SK-N-SH (cell line): ENCODE results near the gene SLC6A8. TPM values are rescaled to one million over a fixed set of nuclear protein-coding genes. Genes with fewer than 3 reads are reported as not detected.
A peak's percentile ranks its signal among the peaks of the same experiment; 100 is the strongest.

Experiments used
- CTCF ChIA-PET: fragments of 300-600, 350-600 bp; formaldehyde crosslinking; extraction: SDS; loops from one replicate; lab custom pipeline; 2021; lab: Yijun Ruan, JAX
- POLR2A ChIA-PET: fragments of 350-600 bp; sonication (Branson Sonifier 250); formaldehyde crosslinking; extraction: SDS; loops from one replicate; lab custom pipeline; 2020; ENCODE audit warnings: antibody characterized with exemption, inconsistent platforms; lab: Yijun Ruan, JAX
- DNase-seq: peaks from one replicate; pipeline ENCODE4 v3.0.0; 2012
- H2AFZ ChIP-seq: fragments of 200-600 bp; sonication (generic); 2 replicates; pipeline ENCODE4 v1.8.1; 2016; ENCODE audit warnings: antibody characterized with exemption, mild to moderate bottlenecking, low read depth
- H3F3A ChIP-seq: fragments of 200-600 bp; sonication (generic); replicated peaks from 2 replicates; pipeline ENCODE3; 2016; ENCODE audit warnings: antibody characterized with exemption, mild to moderate bottlenecking; ENCODE audit not compliant: insufficient read depth
- H3K27ac ChIP-seq, 2 experiments: fragments of 200-500 bp in 1 of 2; fragments of 200-600 bp in 1 of 2; sonication (Bioruptor generic) in 1 of 2; sonication (generic), shearing (Covaris generic) in 1 of 2; 2 replicates each; pipeline versions ENCODE4 v1.5.1 to v1.6.1; 2014 to 2016; ENCODE audit warnings: low read depth in 2 of 2, inconsistent platforms in 1 of 2, low read length in 1 of 2, mild to moderate bottlenecking in 1 of 2, mixed read lengths in 1 of 2
- H3K27me3 ChIP-seq: fragments of 200-600 bp; sonication (generic), shearing (Covaris generic); 2 replicates; pipeline ENCODE4 v1.6.1; 2016; ENCODE audit warnings: mixed run types; ENCODE audit not compliant: insufficient read depth
- H3K36me3 ChIP-seq, 2 experiments: fragments of 200-500 bp in 1 of 2; fragments of 200-600 bp in 1 of 2; sonication (Bioruptor generic) in 1 of 2; sonication (generic) in 1 of 2; replicated peaks in 1 of 2; 2 replicates each; pipeline versions ENCODE3 to v1.5.1; 2014 to 2016; ENCODE audit warnings: low read length in 1 of 2, mild to moderate bottlenecking in 1 of 2; ENCODE audit not compliant: insufficient read depth in 2 of 2, control insufficient read depth in 1 of 2
- H3K4me1 ChIP-seq, 2 experiments: fragments of 200-500 bp in 1 of 2; fragments of 200-600 bp in 1 of 2; sonication (Bioruptor generic) in 1 of 2; sonication (generic), shearing (Covaris generic) in 1 of 2; 2 replicates each; pipeline versions ENCODE4 v1.5.1 to v1.6.1; 2014 to 2016; ENCODE audit warnings: low read depth in 1 of 2, low read length in 1 of 2, mixed run types in 1 of 2; ENCODE audit not compliant: insufficient read depth in 2 of 2, control insufficient read depth in 1 of 2
- H3K4me2 ChIP-seq: fragments of 200-600 bp; sonication (generic), shearing (Covaris generic); 2 replicates; pipeline ENCODE4 v1.6.1; 2017; ENCODE audit warnings: mixed run types
- H3K4me3 ChIP-seq, 2 experiments: fragments of 200-500 bp in 1 of 2; fragments of 200-600 bp in 1 of 2; sonication (Bioruptor generic) in 1 of 2; sonication (generic), shearing (Covaris generic) in 1 of 2; 2 replicates each; pipeline versions ENCODE4 v1.5.1 to v1.8.1; 2014 to 2016; ENCODE audit warnings: low read depth in 2 of 2, inconsistent platforms in 1 of 2, low read length in 1 of 2, mild to moderate bottlenecking in 1 of 2, mixed read lengths in 1 of 2, moderate library complexity in 1 of 2
- H3K79me2 ChIP-seq: fragments of 200-600 bp; sonication (generic); 2 replicates; pipeline ENCODE4 v1.8.1; 2017; ENCODE audit warnings: mild to moderate bottlenecking; ENCODE audit not compliant: insufficient read depth
- H3K9ac ChIP-seq: fragments of 200-600 bp; sonication (generic); 2 replicates; pipeline ENCODE4 v1.6.1; 2017; ENCODE audit warnings: mixed run types
- H3K9me2 ChIP-seq: fragments of 200-600 bp; sonication (generic); 2 replicates; pipeline ENCODE4 v1.6.1; 2017; ENCODE audit warnings: mixed run types
- H3K9me3 ChIP-seq: fragments of 200-600 bp; sonication (generic); 2 replicates; pipeline ENCODE4 v1.6.1; 2017; ENCODE audit warnings: mixed run types, mild to moderate bottlenecking, moderate library complexity
- H4K20me1 ChIP-seq: fragments of 200-600 bp; sonication (generic); 2 replicates; pipeline ENCODE4 v1.6.1; 2017; ENCODE audit warnings: mild to moderate bottlenecking, mixed run types; ENCODE audit not compliant: insufficient read depth
- CHD2 ChIP-seq: fragments of 150-350 bp; IDR thresholded peaks from 2 replicates; pipeline ENCODE4 v1.6.1; 2018; ENCODE audit warnings: low read length; ENCODE audit not compliant: partially characterized antibody
- JUND ChIP-seq: IDR thresholded peaks from 2 replicates; pipeline ENCODE4 v1.4.0; 2012
- MEF2A ChIP-seq: IDR thresholded peaks from 2 replicates; pipeline ENCODE4 v1.4.0; 2012; ENCODE audit warnings: low read depth, borderline replicate concordance
- MXI1 ChIP-seq: IDR thresholded peaks from 2 replicates; pipeline ENCODE4 v1.6.1; 2012; ENCODE audit warnings: mild to moderate bottlenecking, low read depth, low read length, improper control_type of control experiment
- NFIC ChIP-seq: IDR thresholded peaks from 2 replicates; pipeline ENCODE4 v1.4.0; 2012; ENCODE audit warnings: borderline replicate concordance
- POLR2AphosphoS5 ChIP-seq: IDR thresholded peaks from 2 replicates; pipeline ENCODE4 v1.6.1; 2012; ENCODE audit warnings: low read depth, low read length
- RCOR1 ChIP-seq: fragments of 150-350 bp; IDR thresholded peaks from 2 replicates; pipeline ENCODE4 v1.6.1; 2017; ENCODE audit warnings: antibody characterized with exemption, low read length
- TCF12 ChIP-seq: IDR thresholded peaks from 2 replicates; pipeline ENCODE4 v1.4.0; 2012
- WGBS: methylation state at CpG from one replicate; pipeline ENCODE4 v1.1.6; 2017; ENCODE audit warnings: low lambda C conversion rate; 5-methylcytosine and 5-hydroxymethylcytosine counted together
- polyA plus RNA-seq, 3 experiments: library from polyadenylated mRNA; depleted of rRNA; stranded (reverse); fragments of >200 nt; gene quantifications; 2 replicates each; pipeline ENCODE4 v1.2.3, GENCODE V29; 2012

SLC6A8 gene
- polyA plus RNA-seq, 1 of the 3 experiments (the other 2 are of a cell fraction), result 30.8 TPM

DNA sequence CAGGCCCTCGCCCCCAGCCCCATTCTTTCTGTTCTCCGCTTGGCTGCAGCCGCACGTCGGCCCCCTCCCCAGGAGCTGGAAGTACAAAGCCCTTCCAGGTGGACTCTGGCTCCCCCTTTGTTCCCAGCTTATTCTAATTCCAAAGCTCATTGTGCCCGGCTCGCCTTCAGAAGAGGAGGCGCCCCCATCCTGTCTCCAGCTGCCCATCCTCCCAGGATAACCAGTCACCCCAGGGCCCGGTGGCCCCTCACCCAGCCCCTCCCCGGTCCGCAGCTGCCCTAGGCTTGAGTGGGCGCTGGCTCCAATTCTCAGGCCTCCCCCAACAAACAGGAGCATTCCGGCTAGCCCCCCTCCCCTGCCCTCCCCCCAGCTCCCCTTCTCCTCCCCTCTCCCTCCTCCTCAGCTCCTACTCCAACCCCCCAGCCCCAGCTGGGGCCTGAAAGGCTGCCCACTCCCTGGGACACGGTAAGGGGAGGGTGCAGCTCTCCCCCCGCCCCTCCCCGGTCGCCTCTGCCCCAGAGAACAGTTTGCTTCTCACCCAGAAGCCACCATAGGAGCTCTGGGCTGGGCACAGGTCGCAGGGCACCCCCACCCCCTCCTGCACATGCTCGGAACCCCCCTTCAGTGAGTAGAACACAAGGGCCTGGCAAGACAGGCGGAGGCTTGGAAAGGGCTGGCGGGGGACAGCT, 3.1 kb upstream of the SLC6A8 start:
- H3K9me2 ChIP-seq, result no peaks in the 10 kb centered on the region
- H4K20me1 ChIP-seq, result peaks cover 2% of the 10 kb centered on the region; the same call in 1 of the 2 replicates
- DNase-seq, result no peak
- H3K9ac ChIP-seq, result no peak overlapping the region
- ChIA-PET CTCF (interaction anchor here (0.5 to 4.5 kb wide), 10 partner anchors 17 to 238 kb away, joined by 3 to 33 read pairs (median 4); no protein-coding TSS in a partner anchor), POLR2A (interaction anchor here (0.7 to 1.6 kb wide), 3 partner anchors 11 to 130 kb away, joined by 3 to 4 read pairs (median 3); no protein-coding TSS in a partner anchor)
- no peak overlapping the region for H3K4me3 ChIP-seq
- no peak for TF ChIP-seq NFIC
- TF ChIP-seq MEF2A, result no peak
- TF ChIP-seq CHD2, result no peak
- no peak for TF ChIP-seq JUND
- no peak for TF ChIP-seq MXI1
- TF ChIP-seq TCF12, result no peak
- no peaks in the 10 kb centered on the region for H3F3A ChIP-seq
- H3K9me3 ChIP-seq, result no peaks in the 10 kb centered on the region
- no peak overlapping the region for H3K4me2 ChIP-seq
- peaks cover 7% of the 10 kb centered on the region; the same call in 1 of the 2 replicates for H3K27me3 ChIP-seq
- peak overlapping the region in 1 of 2 experiments; percentile 43; a peak in 1 of 4 replicates for H3K27ac ChIP-seq
- H3K4me1 ChIP-seq, result peaks cover 0 to 19% of the 10 kb centered on the region in 2 experiments; a peak in 1 of 4 replicates
- 50% methylated on average over 12 of the region's 21 CpGs for WGBS
- no peaks in the 10 kb centered on the region for H3K36me3 ChIP-seq
- peaks cover 3% of the 10 kb centered on the region; the same call in 1 of the 2 replicates for H3K79me2 ChIP-seq
- no peak overlapping the region for H2AFZ ChIP-seq

DNA sequence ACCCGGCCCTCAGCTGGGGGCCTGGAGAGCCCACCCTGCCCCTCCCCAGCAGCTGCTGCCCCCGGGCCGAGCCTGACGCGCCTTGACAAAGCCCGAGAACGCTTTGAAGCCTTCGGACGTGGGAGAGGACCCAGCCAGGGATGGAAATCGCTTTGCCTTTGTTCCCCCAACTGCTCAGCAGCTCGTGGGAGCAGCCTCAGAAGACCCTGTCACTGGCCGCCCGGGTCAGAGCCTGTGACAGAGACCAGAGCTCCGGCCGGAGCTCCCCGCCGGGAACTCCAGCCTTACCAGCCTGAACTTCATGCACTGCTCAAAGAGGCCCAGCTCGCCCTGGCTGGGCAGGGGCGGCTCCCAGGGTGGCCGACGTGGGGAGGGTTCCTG, 2.6 kb upstream of the SLC6A8 start:
- Histone ChIP-seq H4K20me1 (peaks cover 7% of the 10 kb centered on the region; the same call in 1 of the 2 replicates), H3K4me1 (peaks cover 0 to 24% of the 10 kb centered on the region in 2 experiments; a peak in 1 of 4 replicates), H2AFZ (no peak overlapping the region), H3K4me2 (no peak overlapping the region), H3K36me3 (no peaks in the 10 kb centered on the region), H3K9me3 (no peaks in the 10 kb centered on the region), H3K27me3 (peaks cover 7% of the 10 kb centered on the region; the same call in 1 of the 2 replicates), H3K79me2 (peaks cover 8% of the 10 kb centered on the region), H3K27ac (peak overlapping the region in 1 of 2 experiments; percentile 43; a peak in 1 of 4 replicates), H3K4me3 (no peak overlapping the region), H3F3A (no peaks in the 10 kb centered on the region), H3K9me2 (no peaks in the 10 kb centered on the region), H3K9ac (no peak overlapping the region)
- peak; percentile 74 for DNase-seq
- WGBS, result 20% methylated on average over 2 of the region's 21 CpGs
- no peak for TF ChIP-seq POLR2AphosphoS5
- no peak for TF ChIP-seq RCOR1
- no peak for TF ChIP-seq MXI1
- TF ChIP-seq CHD2, result no peak
- POLR2A ChIA-PET, result interaction anchor here (0.7 to 1.6 kb wide), 2 partner anchors 24 to 131 kb away, joined by 3 to 4 read pairs; no protein-coding TSS in a partner anchor
- CTCF ChIA-PET, result interaction anchor here (1.0 to 4.5 kb wide), 6 partner anchors 17 to 146 kb away, joined by 3 to 33 read pairs (median 8); no protein-coding TSS in a partner anchor
